Stomach (tissue), 9 donors: ENCODE measurements around the gene ATL2. TPM values are rescaled to one million over a fixed set of nuclear protein-coding genes. Genes with fewer than 3 reads are reported as not detected.
A peak's percentile ranks its signal among the peaks of the same experiment; 100 is the strongest.

Experiments used
- DNase-seq, 2 donors: peaks; one replicate each; pipeline versions ENCODE4 v3.0.0 to v3.0.0-alpha.2; 2013 to 2019
- H3K27ac ChIP-seq, 5 donors: fragments of 200-600 bp in 4 of 5; sonication (generic) in 4 of 5; one replicate each; pipeline ENCODE4 v1.5.1; 2013 to 2019; ENCODE audit warnings: mild to moderate bottlenecking in 1 of 5, moderate library complexity in 1 of 5
- H3K27me3 ChIP-seq, 3 donors: fragments of 200-600 bp; sonication (generic); one replicate each; pipeline ENCODE4 v1.5.1; 2017 to 2019; ENCODE audit warnings: mixed run types in 1 of 3
- H3K36me3 ChIP-seq, 4 donors: fragments of 200-600 bp; sonication (generic); 1 replicate in 3 of 4; 2 replicates in 1 of 4; pipeline ENCODE4 v1.5.1; 2016 to 2019
- H3K4me1 ChIP-seq, 4 donors: fragments of 200-600 bp; sonication (generic); one replicate each; pipeline ENCODE4 v1.5.1; 2016 to 2019
- H3K4me3 ChIP-seq, 4 donors: fragments of 200-600 bp; sonication (generic) in 3 of 4; one replicate each; pipeline ENCODE4 v1.5.1; 2016 to 2019; ENCODE audit warnings: mild to moderate bottlenecking in 1 of 4
- H3K9me3 ChIP-seq, 4 donors: fragments of 200-600 bp; sonication (generic); one replicate each; pipeline ENCODE4 v1.5.1; 2016 to 2019
- CTCF ChIP-seq, 7 experiments: fragments of 450-650 bp in 4 of 7; fragments of 200-600 bp in 3 of 7; sonication (generic) in 3 of 7; IDR thresholded peaks; one replicate each; pipeline ENCODE4 v1.5.1; 2016 to 2019; ENCODE audit warnings: antibody characterized with exemption in 7 of 7, control low read depth in 2 of 7, mild to moderate bottlenecking in 1 of 7
- EP300 ChIP-seq: sonication (generic); formaldehyde crosslinking; IDR thresholded peaks from one replicate; pipeline ENCODE4 v1.6.1; 2017; ENCODE audit warnings: antibody characterized with exemption
- POLR2A ChIP-seq, 4 donors: fragments of 450-650 bp; IDR thresholded peaks; one replicate each; pipeline ENCODE4 v1.6.1; 2016; ENCODE audit warnings: antibody characterized with exemption in 4 of 4, control low read depth in 2 of 4, mild to moderate bottlenecking in 1 of 4, moderate library complexity in 1 of 4
- POLR2AphosphoS5 ChIP-seq, 3 donors: sonication (generic); formaldehyde crosslinking; IDR thresholded peaks; one replicate each; pipeline ENCODE4 v1.6.1; 2016; ENCODE audit warnings: antibody characterized with exemption in 3 of 3
- WGBS, 5 donors: extraction: QIAGEN DNeasy Blood & Tissue Kit in 3 of 5; methylation state at CpG; one replicate each; pipeline versions ENCODE4 v1.1.5 to v1.1.7; 2013 to 2018; 5-methylcytosine and 5-hydroxymethylcytosine counted together
- intact Hi-C: fragments of 100-400 bp; cut with DNase I; formaldehyde crosslinking; loops from one replicate; pipeline ENCODE4 v1.15.1; 2023; ENCODE audit warnings: low total_unique reads
- polyA plus RNA-seq, 3 donors: library from polyadenylated mRNA; stranded (reverse); fragments of 200-250 nt; gene quantifications; one replicate each; pipeline ENCODE4 v1.2.3, GENCODE V29; 2013
- total RNA-seq, 5 donors: library from RNA; depleted of rRNA; stranded (reverse); fragments of >200 nt; gene quantifications; one replicate each; pipeline versions ENCODE4 v1.1.0 to v1.2.3, GENCODE V29; 2014 to 2016
- donor health status: healthy with polysubstance abuse.
- donor health status: Bipolar disorder and iron deficiency.
- donor health status: healthy.

Gene ATL2
- total and polyA plus RNA-seq, 8 donors: 8.4 to 462 (median 64.2) TPM

GRCh38 chr2:38405917-38406596 lies 29.0 kb upstream of the ATL2 start:
- DNase-seq: no peak
- TF ChIP-seq EP300 (no peak), POLR2AphosphoS5 (IDR thresholded peaks at IDR 0.05) (no peak), POLR2A (IDR thresholded peaks at IDR 0.05) (no peak), CTCF (IDR thresholded peaks at IDR 0.05) (no peak)
- 73 to 88% (median 81%) methylated on average over 9 of the region's 9 CpGs for WGBS, 5 donors
- H3K27me3 ChIP-seq: no peaks in the 10 kb centered on the region
- H3K4me1 ChIP-seq: peaks cover 6 to 42% (median 26%) of the 10 kb centered on the region in 4 donors
- intact Hi-C loops: no loop called here
- peak overlapping the region; percentile 31 to 67 (median 62) for H3K27ac ChIP-seq
- H3K36me3 ChIP-seq: no peaks in the 10 kb centered on the region
- no peaks in the 10 kb centered on the region for H3K9me3 ChIP-seq
- no peak overlapping the region for H3K4me3 ChIP-seq

DNA sequence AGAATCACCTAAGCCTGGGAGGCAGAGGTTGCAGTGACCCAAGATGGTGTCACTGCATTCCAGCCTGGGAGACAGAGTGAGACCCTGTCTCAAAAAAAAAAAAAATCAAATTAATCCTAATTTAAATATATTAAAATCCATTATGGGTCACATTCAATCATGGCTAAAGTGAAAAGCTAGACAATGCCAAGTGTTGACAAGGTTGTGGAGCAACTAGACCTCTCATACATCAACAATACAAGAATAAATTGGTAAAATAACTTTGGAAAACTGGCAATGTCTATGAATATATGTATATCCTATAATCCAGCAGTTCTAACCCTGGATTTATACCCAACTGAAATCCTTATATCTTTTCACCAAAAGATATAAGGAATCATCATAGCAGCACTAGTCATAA lies 23.4 kb upstream of the ATL2 start:
- peaks cover 0 to under 1% (median under 1%) of the 10 kb centered on the region in 4 donors for H3K4me1 ChIP-seq
- no peak overlapping the region for H3K4me3 ChIP-seq
- H3K27me3 ChIP-seq: no peaks in the 10 kb centered on the region
- DNase-seq: no peak
- intact Hi-C loops: no loop called here
- H3K27ac ChIP-seq: no peak overlapping the region
- H3K36me3 ChIP-seq: no peaks in the 10 kb centered on the region
- TF ChIP-seq POLR2A (IDR thresholded peaks at IDR 0.05) (no peak), EP300 (no peak), POLR2AphosphoS5 (IDR thresholded peaks at IDR 0.05) (no peak), CTCF (IDR thresholded peaks at IDR 0.05) (no peak)
- peaks cover 0 to 6% (median 0%) of the 10 kb centered on the region in 4 donors for H3K9me3 ChIP-seq

GRCh38 chr2:38398739-38399138 lies 21.7 kb upstream of the ATL2 start:
- Histone ChIP-seq H3K4me1 (no peaks in the 10 kb centered on the region), H3K27me3 (no peaks in the 10 kb centered on the region), H3K4me3 (no peak overlapping the region), H3K9me3 (peaks cover 0 to 6% (median 0%) of the 10 kb centered on the region in 4 donors), H3K27ac (no peak overlapping the region), H3K36me3 (no peaks in the 10 kb centered on the region)
- no peak for DNase-seq
- intact Hi-C loops: no loop called here
- TF ChIP-seq POLR2A (IDR thresholded peaks at IDR 0.05) (no peak), CTCF (IDR thresholded peaks at IDR 0.05) (no peak), EP300 (no peak), POLR2AphosphoS5 (IDR thresholded peaks at IDR 0.05) (no peak)
- WGBS, 5 donors: 83 to 95% (median 92%) methylated on average over 4 of the region's 4 CpGs

DNA sequence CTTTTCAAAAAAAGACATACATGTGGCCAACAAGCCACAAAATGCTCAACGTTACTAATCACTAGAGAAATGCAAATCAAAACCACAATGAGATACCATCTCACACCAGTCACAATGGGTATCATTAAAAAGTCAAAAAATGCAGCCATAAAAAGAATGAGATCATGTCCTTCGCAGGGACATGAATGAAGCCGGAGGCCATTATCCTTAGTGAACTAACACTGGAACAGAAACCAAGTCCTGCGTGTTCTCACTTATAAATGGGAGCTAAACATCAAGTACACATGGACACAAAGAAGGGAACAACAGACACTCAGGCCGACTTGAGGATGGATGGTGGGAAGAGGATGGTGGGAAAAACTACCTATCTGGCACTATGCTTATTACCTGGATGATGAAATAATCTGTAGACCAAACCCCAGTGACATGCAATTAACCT lies 17.8 kb upstream of the ATL2 start:
- Histone ChIP-seq H3K27ac (no peak overlapping the region), H3K4me3 (no peak overlapping the region), H3K27me3 (no peaks in the 10 kb centered on the region), H3K4me1 (no peaks in the 10 kb centered on the region), H3K9me3 (no peaks in the 10 kb centered on the region), H3K36me3 (no peaks in the 10 kb centered on the region)
- WGBS, 5 donors: 64 to 75% (median 69%) methylated on average over 5 of the region's 5 CpGs
- no peak for DNase-seq
- TF ChIP-seq POLR2AphosphoS5 (IDR thresholded peaks at IDR 0.05): no peak
- TF ChIP-seq POLR2A (IDR thresholded peaks at IDR 0.05): no peak
- intact Hi-C loops: no loop called here

- Histone ChIP-seq H3K9me3 (no peaks in the 10 kb centered on the region), H3K4me3 (no peak overlapping the region), H3K27me3 (no peaks in the 10 kb centered on the region), H3K36me3 (no peaks in the 10 kb centered on the region), H3K4me1 (no peaks in the 10 kb centered on the region), H3K27ac (no peak overlapping the region)
- 84 to 100% (median 96%) methylated on average over 2 of the region's 2 CpGs for WGBS, 5 donors
- DNase-seq: no peak
- TF ChIP-seq CTCF (IDR thresholded peaks at IDR 0.05): no peak
- no peak for TF ChIP-seq POLR2A (IDR thresholded peaks at IDR 0.05)
- no peak for TF ChIP-seq EP300
- TF ChIP-seq POLR2AphosphoS5 (IDR thresholded peaks at IDR 0.05): no peak
- intact Hi-C loops: no loop called here
These were observed 17.0 kb upstream of the ATL2 start for GRCh38 chr2:38394041-38394440.
